ENCODE measurements around the gene STRN3. TPM values are rescaled to one million over a fixed set of nuclear protein-coding genes. Genes with fewer than 3 reads are reported as not detected.

The STRN3 gene
- total and polyA plus RNA-seq, 2 experiments from 2014 or later: 25.6 to 44.2 TPM

DNA sequence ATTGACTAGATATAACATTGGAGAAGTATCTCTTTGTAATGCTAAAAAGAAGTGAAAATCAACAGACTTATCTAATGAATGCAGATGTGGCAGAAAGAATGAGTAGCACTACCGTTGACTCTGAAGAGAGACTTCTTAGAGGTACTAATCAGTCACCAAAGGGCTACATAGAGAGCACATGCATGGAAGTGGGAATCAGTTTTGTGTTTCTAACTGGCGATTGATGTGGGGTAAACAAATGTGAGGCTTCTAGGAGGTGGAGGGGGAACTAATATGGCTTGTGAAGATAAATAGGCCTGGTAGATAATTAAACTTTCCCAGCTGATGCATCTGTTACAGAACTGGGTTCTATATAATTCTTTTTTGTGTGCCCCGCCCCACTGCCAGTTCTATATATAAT is 141.3 kb downstream of the STRN3 start:
- 83 to 89% methylated on average over 3 of the region's 3 CpGs for WGBS, 2 experiments (ENCODE audit: low coverage in 1 of 2, low lambda C conversion rate in 2 of 2, missing lambda C conversion rate in 2 of 2)
- H3K36me3 ChIP-seq (ENCODE audit: low read depth): no peaks in the 10 kb centered on the region

DNA sequence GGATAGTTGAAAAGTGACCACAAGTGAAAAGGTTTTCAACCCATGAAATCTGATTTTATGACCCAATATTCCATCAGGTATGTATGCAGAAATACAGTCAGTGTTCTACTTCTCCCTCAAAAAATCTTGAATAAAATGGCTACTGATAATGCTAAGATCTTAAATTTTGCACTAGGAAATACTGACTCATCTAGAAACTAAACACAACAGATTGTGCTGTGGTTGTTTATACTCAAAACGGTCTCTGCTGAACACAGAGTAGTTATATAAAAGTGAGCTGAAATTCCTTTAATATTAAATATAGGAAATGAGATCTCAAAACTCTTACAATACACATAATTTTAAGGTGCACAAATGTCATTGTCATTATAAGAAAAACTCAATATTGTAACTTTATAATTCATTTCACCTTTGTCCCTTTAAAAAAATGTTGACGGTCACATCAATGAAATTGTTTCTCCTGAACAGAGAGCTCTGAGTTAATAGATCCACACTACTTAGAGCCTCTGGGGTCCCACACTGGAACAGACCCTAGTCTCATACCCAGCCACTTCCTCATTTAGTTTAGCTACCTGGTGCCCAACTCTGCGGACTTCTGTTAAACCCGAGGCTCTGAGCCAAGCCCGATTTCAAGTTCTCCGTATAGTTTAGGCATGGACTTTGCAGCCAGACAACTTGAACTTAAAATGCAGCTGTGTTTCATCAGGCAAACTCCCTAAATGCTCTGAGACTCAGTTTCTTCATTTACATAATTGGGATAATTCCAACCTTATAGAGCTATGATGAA is 142.5 kb downstream of the STRN3 start:
- no peak for TF ChIP-seq EZH2 (IDR thresholded peaks at IDR 0.05; ENCODE audit: insufficient read depth, poor library complexity, severe bottlenecking)
- no peak for TF ChIP-seq EZH2phosphoT487 (IDR thresholded peaks at IDR 0.05; ENCODE audit: insufficient read depth, low read depth)
- Histone ChIP-seq H3K4me3 (no peak overlapping the region), H3K36me3 (ENCODE audit: low read depth) (no peaks in the 10 kb centered on the region), H3F3A (ENCODE audit: insufficient read depth) (no peaks in the 10 kb centered on the region), H3K9me2 (ENCODE audit: insufficient read depth) (no peaks in the 10 kb centered on the region), H3K4me2 (ENCODE audit: unreplicated experiment) (no peak overlapping the region), H3K9ac (no peak overlapping the region), H3K27ac (no peak overlapping the region), H3K27me3 (replicated peaks; ENCODE audit: insufficient read depth) (no peaks in the 10 kb centered on the region), H2AFZ (no peak overlapping the region), H4K20me1 (ENCODE audit: insufficient read depth) (no peaks in the 10 kb centered on the region), H3K9me3 (ENCODE audit: low read depth) (no peaks in the 10 kb centered on the region), H3K4me1 (ENCODE audit: insufficient read depth) (0 out of 2 replicates have a peak, but pooled peaks cover 6% of the 10 kb centered on the region), H3K79me2 (ENCODE audit: insufficient read depth) (no peaks in the 10 kb centered on the region)
- no peak for DNase-seq
- in situ Hi-C loops (cut with MboI): no loop called here
- 75 to 82% methylated on average over 6 of the region's 6 CpGs for WGBS, 2 experiments (ENCODE audit: low coverage in 1 of 2, low lambda C conversion rate in 2 of 2, missing lambda C conversion rate in 2 of 2)

More for the DNA sequence above, 141.3 kb downstream of the STRN3 start:
- no peak for DNase-seq
- H3F3A ChIP-seq (ENCODE audit: insufficient read depth): no peaks in the 10 kb centered on the region
- no peaks in the 10 kb centered on the region for H3K27me3 ChIP-seq (replicated peaks; ENCODE audit: insufficient read depth)
- TF ChIP-seq EZH2 (IDR thresholded peaks at IDR 0.05; ENCODE audit: insufficient read depth, poor library complexity, severe bottlenecking): no peak
- TF ChIP-seq EZH2phosphoT487 (IDR thresholded peaks at IDR 0.05; ENCODE audit: insufficient read depth, low read depth): no peak
- H4K20me1 ChIP-seq (ENCODE audit: insufficient read depth): no peaks in the 10 kb centered on the region
- no peak overlapping the region for H2AFZ ChIP-seq
- H3K4me2 ChIP-seq (ENCODE audit: unreplicated experiment): no peak overlapping the region
- no peaks in the 10 kb centered on the region for H3K79me2 ChIP-seq (ENCODE audit: insufficient read depth)
- 0 out of 2 replicates have a peak, but pooled peaks cover 6% of the 10 kb centered on the region for H3K4me1 ChIP-seq (ENCODE audit: insufficient read depth)
- H3K9me3 ChIP-seq (ENCODE audit: low read depth): no peaks in the 10 kb centered on the region
- no peak overlapping the region for H3K27ac ChIP-seq
- H3K9me2 ChIP-seq (ENCODE audit: insufficient read depth): no peaks in the 10 kb centered on the region
- in situ Hi-C loops (cut with MboI): no loop called here
- H3K9ac ChIP-seq: no peak overlapping the region
- H3K4me3 ChIP-seq: no peak overlapping the region

DNA sequence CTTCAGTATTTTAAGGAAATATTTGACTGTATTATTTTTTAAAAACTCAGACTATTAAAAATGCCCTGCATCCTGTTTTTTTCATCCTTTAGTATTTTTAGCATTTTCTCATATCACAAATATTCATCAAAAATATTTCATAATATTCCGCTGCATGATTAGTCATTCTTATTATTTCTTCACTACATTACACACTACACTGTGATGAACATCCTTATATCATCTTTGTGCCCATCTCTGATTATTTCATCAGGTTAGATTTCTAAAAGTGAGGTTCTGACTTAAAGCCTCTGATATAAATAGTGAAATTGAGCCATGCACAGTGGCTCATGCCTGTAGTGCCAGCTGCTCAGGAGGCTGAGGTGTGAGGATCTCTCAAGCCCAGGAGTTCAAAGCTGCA is 143.7 kb downstream of the STRN3 start:
- H2AFZ ChIP-seq: no peak overlapping the region
- no peaks in the 10 kb centered on the region for H3K27me3 ChIP-seq (replicated peaks; ENCODE audit: insufficient read depth)
- WGBS, 2 experiments (ENCODE audit: low coverage in 1 of 2, low lambda C conversion rate in 2 of 2, missing lambda C conversion rate in 2 of 2): 96% methylated on average over 1 of the region's 1 CpG
- no peak for TF ChIP-seq EZH2phosphoT487 (IDR thresholded peaks at IDR 0.05; ENCODE audit: insufficient read depth, low read depth)
- TF ChIP-seq EZH2 (IDR thresholded peaks at IDR 0.05; ENCODE audit: insufficient read depth, poor library complexity, severe bottlenecking): no peak
- H3K9me3 ChIP-seq (ENCODE audit: low read depth): no peaks in the 10 kb centered on the region
- no peaks in the 10 kb centered on the region for H3K36me3 ChIP-seq (ENCODE audit: low read depth)
- no peaks in the 10 kb centered on the region for H3K79me2 ChIP-seq (ENCODE audit: insufficient read depth)
- in situ Hi-C loops (cut with MboI): no loop called here
- no peak for DNase-seq
- 0 out of 2 replicates have a peak, but pooled peaks cover 6% of the 10 kb centered on the region for H3K4me1 ChIP-seq (ENCODE audit: insufficient read depth)
- no peaks in the 10 kb centered on the region for H3K9me2 ChIP-seq (ENCODE audit: insufficient read depth)
- no peaks in the 10 kb centered on the region for H4K20me1 ChIP-seq (ENCODE audit: insufficient read depth)
- H3K9ac ChIP-seq: no peak overlapping the region
- no peak overlapping the region for H3K4me2 ChIP-seq (ENCODE audit: unreplicated experiment)
- no peak overlapping the region for H3K4me3 ChIP-seq
- no peak overlapping the region for H3K27ac ChIP-seq
- H3F3A ChIP-seq (ENCODE audit: insufficient read depth): no peaks in the 10 kb centered on the region

DNA sequence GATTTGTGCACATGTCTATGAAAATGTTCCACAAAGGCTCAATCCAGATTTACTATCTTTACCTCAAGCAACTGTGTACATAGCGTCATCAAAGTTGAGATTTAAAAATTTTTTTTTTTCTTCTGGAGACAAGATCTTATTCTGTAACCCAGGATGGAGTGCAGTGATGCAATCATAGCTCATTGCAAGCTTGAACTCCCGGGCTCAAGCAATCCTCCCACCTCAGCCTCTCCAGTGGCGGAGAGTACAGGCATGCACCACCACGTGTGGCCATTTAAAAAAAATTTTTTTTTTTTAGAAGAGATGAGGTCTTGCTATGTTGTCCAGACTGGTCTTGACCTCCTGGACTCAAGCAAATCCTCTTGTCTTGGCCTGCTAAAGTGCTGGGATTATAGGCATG is 149.5 kb downstream of the STRN3 start:
- Histone ChIP-seq H3K9me3 (ENCODE audit: low read depth) (no peaks in the 10 kb centered on the region), H3F3A (ENCODE audit: insufficient read depth) (no peaks in the 10 kb centered on the region), H4K20me1 (ENCODE audit: insufficient read depth) (no peaks in the 10 kb centered on the region), H3K4me2 (ENCODE audit: unreplicated experiment) (no peak overlapping the region), H3K79me2 (ENCODE audit: insufficient read depth) (no peaks in the 10 kb centered on the region), H3K9me2 (ENCODE audit: insufficient read depth) (no peaks in the 10 kb centered on the region), H2AFZ (no peak overlapping the region), H3K27me3 (replicated peaks; ENCODE audit: insufficient read depth) (peaks cover 50% of the 10 kb centered on the region), H3K9ac (no peak overlapping the region), H3K36me3 (ENCODE audit: low read depth) (no peaks in the 10 kb centered on the region), H3K4me1 (ENCODE audit: insufficient read depth) (no peaks in the 10 kb centered on the region), H3K27ac (no peak overlapping the region), H3K4me3 (no peak overlapping the region)
- in situ Hi-C loops (cut with MboI): no loop called here
- 79 to 81% methylated on average over 4 of the region's 4 CpGs for WGBS, 2 experiments (ENCODE audit: low coverage in 1 of 2, low lambda C conversion rate in 2 of 2, missing lambda C conversion rate in 2 of 2)
- no peak for DNase-seq
- TF ChIP-seq EZH2phosphoT487 (IDR thresholded peaks at IDR 0.05; ENCODE audit: insufficient read depth, low read depth): no peak

Measured in GM23248 (cell line).